H1 (cell line): Measurements from ENCODE around the gene DENND1A. TPM values are rescaled to one million over a fixed set of nuclear protein-coding genes. Genes with fewer than 3 reads are reported as not detected.

ENCODE experiments used
- ATF2 ChIP-seq: IDR thresholded peaks from 2 replicates; pipeline ENCODE4 v1.6.1; 2012; ENCODE audit warnings: low read length, inconsistent platforms
- BCL11A ChIP-seq, 2 experiments: IDR thresholded peaks; one replicate each; pipeline ENCODE4 v1.6.1; 2011; ENCODE audit warnings: low read depth in 2 of 2, low read length in 2 of 2, mild to moderate bottlenecking in 2 of 2
- CHD2 ChIP-seq: IDR thresholded peaks from 2 replicates; pipeline ENCODE4 v1.6.1; 2012; ENCODE audit warnings: low read length, improper control_type of control experiment
- CREB1 ChIP-seq: IDR thresholded peaks from 2 replicates; pipeline ENCODE4 v1.6.1; 2012; ENCODE audit warnings: inconsistent platforms
- CTCF ChIP-seq, 3 experiments: IDR thresholded peaks; 1 replicate in 2 of 3; 2 replicates in 1 of 3; pipeline versions ENCODE4 v1.5.1 to v1.6.1; 2011; ENCODE audit warnings: low read length in 3 of 3, mild to moderate bottlenecking in 3 of 3, inconsistent platforms in 2 of 3, low read depth in 1 of 3, moderate library complexity in 1 of 3; ENCODE audit not compliant: insufficient read depth in 1 of 3; ENCODE audit errors: control extremely low read depth in 1 of 3
- RXRA ChIP-seq: IDR thresholded peaks from 2 replicates; pipeline ENCODE4 v1.6.1; 2011; ENCODE audit warnings: low read depth, mild to moderate bottlenecking, low read length, moderate library complexity; ENCODE audit not compliant: insufficient read depth
- polyA plus RNA-seq, 7 experiments: library from polyadenylated mRNA; depleted of rRNA in 3 of 7; stranded (reverse) in 5 of 7; unstranded in 2 of 7; fragments of >200 nt in 5 of 7; fragments of 200-250 nt in 2 of 7; gene quantifications; 1 replicate in 5 of 7; 2 replicates in 1 of 7; 4 replicates in 1 of 7; pipeline versions ENCODE4 v1.2.1 to v1.2.3, GENCODE V29; 2011 to 2013; ENCODE audit warnings: missing spikeins in 2 of 7, mixed read lengths in 2 of 7
- total RNA-seq: library from RNA; stranded (reverse); fragmentation: NEBNext Ultra II Directional; extraction: Animal tissue kit (Norgen Biotek cat#: 25700); gene quantifications from 2 replicates; pipeline ENCODE4 v1.2.1, GENCODE V29; 2021

DENND1A gene
- total and polyA plus RNA-seq, 2 of the 8 experiments (the other 6 are each of a cell fraction or from before 2014, with no cell fraction given) = 24.1 to 26.4 TPM

- TF ChIP-seq CTCF (IDR thresholded peaks at IDR 0.05; ENCODE audit: control extremely low read depth in 1 of 3, insufficient read depth in 1 of 3, low read depth in 1 of 3, low read length in 3 of 3) = no peak
- no peak for TF ChIP-seq ATF2
- TF ChIP-seq CHD2 = no peak
- no peak for TF ChIP-seq BCL11A (IDR thresholded peaks at IDR 0.05; ENCODE audit: low read depth in 2 of 2, low read length in 2 of 2)
- no peak for TF ChIP-seq RXRA
- no peak for TF ChIP-seq CREB1
Observed at GRCh38 chr9:123713282-123713681, 216.6 kb downstream of the DENND1A start (continued).
